Liver (tissue), 9 donors: ENCODE measurements around the gene RWDD3. TPM values are rescaled to one million over a fixed set of nuclear protein-coding genes. Genes with fewer than 3 reads are reported as not detected.

ENCODE experiments used
- DNase-seq: peaks from one replicate; pipeline ENCODE4 v3.0.0-alpha.2; 2017; ENCODE audit warnings: low spot score
- H3K27ac ChIP-seq, 2 donors: one replicate each; pipeline ENCODE4 v1.7.0; 2013; ENCODE audit warnings: inconsistent platforms in 2 of 2, low read length in 2 of 2, control low read depth in 1 of 2, low read depth in 1 of 2, mild to moderate bottlenecking in 1 of 2
- H3K27me3 ChIP-seq, 4 donors: one replicate each; pipeline versions ENCODE4 v1.6.1 to v1.7.0; 2013; ENCODE audit warnings: low read length in 3 of 4, inconsistent platforms in 1 of 4, mild to moderate bottlenecking in 1 of 4, moderate library complexity in 1 of 4; ENCODE audit not compliant: control insufficient read depth in 4 of 4, insufficient read depth in 4 of 4
- H3K36me3 ChIP-seq, 4 donors: one replicate each; pipeline versions ENCODE4 v1.6.1 to v1.7.0; 2013; ENCODE audit warnings: low read length in 3 of 4, mild to moderate bottlenecking in 3 of 4, low read depth in 1 of 4, moderate library complexity in 1 of 4; ENCODE audit not compliant: control insufficient read depth in 4 of 4, insufficient read depth in 3 of 4
- H3K4me1 ChIP-seq, 4 donors: one replicate each; pipeline versions ENCODE4 v1.6.1 to v1.7.0; 2013; ENCODE audit warnings: low read length in 3 of 4, mild to moderate bottlenecking in 3 of 4, moderate library complexity in 1 of 4; ENCODE audit not compliant: control insufficient read depth in 4 of 4, insufficient read depth in 4 of 4
- H3K4me3 ChIP-seq, 3 donors: one replicate each; pipeline versions ENCODE4 v1.6.1 to v1.7.0; 2013; ENCODE audit warnings: low read length in 3 of 3, control low read depth in 1 of 3, low read depth in 1 of 3, mild to moderate bottlenecking in 1 of 3
- H3K9ac ChIP-seq, 2 donors: one replicate each; pipeline ENCODE4 v1.7.0; 2013; ENCODE audit warnings: low read length in 2 of 2, mild to moderate bottlenecking in 2 of 2, moderate library complexity in 2 of 2, control low read depth in 1 of 2, low read depth in 1 of 2
- H3K9me3 ChIP-seq, 4 donors: one replicate each; pipeline versions ENCODE4 v1.6.1 to v1.7.0; 2013; ENCODE audit warnings: low read length in 3 of 4; ENCODE audit not compliant: control insufficient read depth in 4 of 4
- ATF3 ChIP-seq: IDR thresholded peaks from 2 replicates; pipeline ENCODE4 v1.6.1; 2016; ENCODE audit warnings: antibody characterized with exemption
- CTCF ChIP-seq: fragments of 150-350 bp; IDR thresholded peaks from 2 replicates; pipeline ENCODE4 v1.5.1; 2017; ENCODE audit warnings: improper control_type of control experiment, low read depth, low read length; ENCODE audit not compliant: missing input control
- EGR1 ChIP-seq, 2 donors: IDR thresholded peaks; 2 replicates each; pipeline ENCODE4 v1.6.1; 2016 to 2018; ENCODE audit warnings: antibody characterized with exemption in 2 of 2, low read depth in 2 of 2
- FOXA1 ChIP-seq: IDR thresholded peaks from 2 replicates; pipeline ENCODE4 v1.6.1; 2016; ENCODE audit warnings: antibody characterized with exemption
- FOXA2 ChIP-seq: IDR thresholded peaks from 2 replicates; pipeline ENCODE4 v1.6.1; 2016; ENCODE audit warnings: antibody characterized with exemption
- HNF4A ChIP-seq, 2 donors: conservative IDR thresholded peaks; 2 replicates each; pipeline ENCODE4 v1.6.1; 2016; ENCODE audit warnings: antibody characterized with exemption in 2 of 2, mild to moderate bottlenecking in 2 of 2
- HNF4G ChIP-seq: IDR thresholded peaks from 2 replicates; pipeline ENCODE4 v1.6.1; 2016; ENCODE audit warnings: antibody characterized with exemption
- JUND ChIP-seq, 2 donors: IDR thresholded peaks; 2 replicates each; pipeline ENCODE4 v1.6.1; 2016; ENCODE audit warnings: antibody characterized with exemption in 2 of 2
- MAX ChIP-seq: IDR thresholded peaks from 2 replicates; pipeline ENCODE4 v1.6.1; 2016; ENCODE audit warnings: antibody characterized with exemption
- NR2F2 ChIP-seq: IDR thresholded peaks from 2 replicates; pipeline ENCODE4 v1.6.1; 2016; ENCODE audit warnings: antibody characterized with exemption
- RAD21 ChIP-seq, 2 donors: IDR thresholded peaks; 2 replicates each; pipeline ENCODE4 v1.6.1; 2016; ENCODE audit warnings: antibody characterized with exemption in 2 of 2, mild to moderate bottlenecking in 2 of 2
- TAF1 ChIP-seq: conservative IDR thresholded peaks from 2 replicates; pipeline ENCODE4 v1.6.1; 2016; ENCODE audit warnings: antibody characterized with exemption, mild to moderate bottlenecking
- YY1 ChIP-seq: IDR thresholded peaks from 2 replicates; pipeline ENCODE4 v1.6.1; 2016; ENCODE audit warnings: antibody characterized with exemption, mild to moderate bottlenecking
- ZBTB33 ChIP-seq: IDR thresholded peaks from 2 replicates; pipeline ENCODE4 v1.6.1; 2016; ENCODE audit warnings: antibody characterized with exemption
- WGBS: extraction: QIAGEN DNeasy Blood & Tissue Kit; methylation state at CpG from one replicate; pipeline ENCODE4 v1.1.7; 2013; 5-methylcytosine and 5-hydroxymethylcytosine counted together
- polyA plus RNA-seq, 2 donors: library from polyadenylated mRNA; stranded (reverse) in 1 of 2; unstranded in 1 of 2; fragments of 200-250 nt in 1 of 2; fragments of >200 nt in 1 of 2; fragmentation: Nextera tagmentation in 1 of 2; extraction: Ambion mirVana in 1 of 2; gene quantifications; one replicate each; pipeline versions ENCODE4 v1.2.1 to v1.2.3, GENCODE V29; 2013 to 2015
- total RNA-seq, 2 donors: library from RNA; depleted of rRNA; stranded (reverse); fragments of >200 nt; gene quantifications; one replicate each; pipeline ENCODE4 v1.2.3, GENCODE V29; 2014
- donor health status: healthy.
- donor health status: healthy.
- donor health status: healthy.
- donor health status: healthy.
- donor health status: healthy.

RWDD3 gene
- total and polyA plus RNA-seq, 4 donors = 5.8 to 11.1 (median 7.0) TPM

GRCh38 chr1:95254959-95255358 is 20.9 kb downstream of the RWDD3 start:
- H3K9ac ChIP-seq = no peak overlapping the region
- H3K9me3 ChIP-seq = no peaks in the 10 kb centered on the region
- no peak overlapping the region for H3K4me3 ChIP-seq
- TF ChIP-seq FOXA1 (no peak), HNF4A (conservative IDR thresholded peaks at IDR 0.05) (no peak), MAX (no peak), RAD21 (IDR thresholded peaks at IDR 0.05) (no peak), EGR1 (IDR thresholded peaks at IDR 0.05; ENCODE audit: low read depth in 2 of 2) (no peak), NR2F2 (no peak), TAF1 (no peak), CTCF (no peak), HNF4G (no peak), ATF3 (no peak), ZBTB33 (no peak)
- H3K27ac ChIP-seq = no peak overlapping the region
- H3K36me3 ChIP-seq = peaks cover 0 to 3% (median 0%) of the 10 kb centered on the region in 4 donors
- no peaks in the 10 kb centered on the region for H3K27me3 ChIP-seq
- H3K4me1 ChIP-seq = peaks cover 0 to 12% (median 8%) of the 10 kb centered on the region in 4 donors
- DNase-seq = no peak

- no peak for DNase-seq
- peaks cover 0 to 3% (median 0%) of the 10 kb centered on the region in 4 donors for H3K36me3 ChIP-seq
- no peak overlapping the region for H3K9ac ChIP-seq
- no peak overlapping the region for H3K27ac ChIP-seq
- no peak overlapping the region for H3K4me3 ChIP-seq
- H3K27me3 ChIP-seq = no peaks in the 10 kb centered on the region
- 81% methylated on average over 1 of the region's 1 CpG for WGBS
- no peaks in the 10 kb centered on the region for H3K9me3 ChIP-seq
- no peak for TF ChIP-seq FOXA2
- no peak for TF ChIP-seq YY1
- TF ChIP-seq MAX = no peak
- no peak for TF ChIP-seq JUND (IDR thresholded peaks at IDR 0.05)
- TF ChIP-seq CTCF = no peak
- peaks cover 0 to 12% (median 8%) of the 10 kb centered on the region in 4 donors for H3K4me1 ChIP-seq
Observed at GRCh38 chr1:95255826-95256225, 21.8 kb downstream of the RWDD3 start.
